A549 treated with Mapracorat at 1 μM for 4 hours (cell line): Measurements from ENCODE around the gene AKR1C8. TPM values are rescaled to one million over a fixed set of nuclear protein-coding genes. Genes with fewer than 3 reads are reported as not detected.

Experiments
- total RNA-seq: library from RNA; stranded (reverse); fragments of 200-300 nt; extraction: Qiagen RNA extraction; gene quantifications from 5 replicates; pipeline ENCODE4 v1.2.3, GENCODE V29; 2022

The AKR1C8 gene
- 0.14 to 0.27 TPM in 2 of 5 replicates, not detected in the others for total RNA-seq

DNA sequence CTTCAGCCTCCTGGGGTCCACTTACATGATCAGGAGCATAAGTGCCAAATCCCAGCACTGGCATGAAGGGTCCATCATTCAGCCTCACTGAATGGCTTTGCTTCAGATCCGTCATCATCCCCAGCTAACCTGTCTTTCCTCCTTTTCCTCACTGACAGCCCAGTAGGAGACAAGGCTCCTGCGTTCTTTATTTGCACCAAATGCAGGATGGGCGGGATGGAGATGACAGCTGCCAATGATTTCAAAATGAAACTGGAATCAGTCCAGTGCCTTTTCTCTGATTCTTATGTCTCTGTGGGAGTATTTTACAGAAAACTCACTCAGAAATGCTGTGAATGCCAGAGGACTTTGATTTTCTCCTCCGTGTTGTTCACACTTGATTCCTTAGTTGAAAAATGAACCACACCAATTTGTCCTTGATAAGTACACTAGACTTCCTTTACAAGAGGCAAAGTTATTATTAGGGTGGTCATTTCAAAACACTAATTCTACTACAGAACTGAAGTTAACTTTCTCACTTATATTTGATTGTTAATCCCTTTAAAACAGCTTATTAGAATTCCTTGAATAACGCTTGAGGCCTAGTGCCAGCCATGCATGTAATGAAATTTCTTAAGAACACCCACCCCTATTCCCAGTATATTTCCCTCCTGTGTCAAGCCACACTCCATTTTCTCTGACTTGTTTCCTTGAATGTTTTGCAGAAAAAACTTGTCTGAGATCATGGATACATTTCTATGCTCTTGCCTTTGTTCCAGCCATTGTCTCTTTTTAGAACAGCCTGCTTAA, at the start of gene AKR1C8:
TSS of gene AKR1C8 (minus strand) at position 164 of the 789 bp plus-strand sequence. CDS start at position 118, 46 bp downstream.

DNA sequence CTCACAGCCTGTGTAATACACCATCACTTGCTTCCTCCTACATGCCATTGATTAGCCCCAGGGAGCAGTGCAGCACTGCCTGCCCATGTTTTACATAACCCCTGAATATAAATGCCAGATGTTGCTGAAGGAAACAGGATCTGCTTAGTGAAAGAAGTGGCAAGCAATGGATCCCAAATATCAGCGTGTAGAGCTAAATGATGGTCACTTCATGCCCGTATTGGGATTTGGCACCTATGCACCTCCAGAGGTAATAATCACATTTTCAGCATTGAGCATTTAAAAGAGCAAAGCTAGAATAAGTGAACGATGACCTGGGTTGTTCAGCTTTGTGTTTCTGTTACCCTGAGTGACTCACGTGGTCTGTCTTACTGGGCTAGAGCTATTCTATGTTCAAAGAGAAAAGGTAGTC, 11.8 kb upstream of the AKR1C8 start, which contains the start of gene AKR1C4:
TSS of gene AKR1C4 (plus strand) at position 136 of the 412 bp plus-strand sequence. CDS start at position 167, 31 bp downstream.

Other genes starting within 250 kb of the AKR1C8 start
- gene AKR1C1, start 221.7 kb downstream of the AKR1C8 start, total RNA-seq: 488 to 635 TPM (median 578 TPM) in 5 replicates
- 3,424 to 4,014 TPM (median 3,704 TPM) in 5 replicates for gene AKR1C2, start 181.3 kb downstream of the AKR1C8 start, total RNA-seq
- 1,118 to 1,294 TPM (median 1,186 TPM) in 5 replicates for gene AKR1C3, start 90.7 kb downstream of the AKR1C8 start, total RNA-seq
- 0.15 to 0.25 TPM (median 0.21 TPM) in 4 of 5 replicates, not detected in the other for gene AKR1C4, start 11.7 kb upstream of the AKR1C8 start, total RNA-seq
- not detected in 5 replicates for gene UCN3, start 179.8 kb upstream of the AKR1C8 start, total RNA-seq
- 0.26 to 0.49 TPM (median 0.30 TPM) in 4 of 5 replicates, not detected in the other for gene TUBAL3, start 219.7 kb upstream of the AKR1C8 start, total RNA-seq
- 42.6 to 55.3 TPM (median 49.6 TPM) in 5 replicates for gene NET1, start 227.4 kb upstream of the AKR1C8 start, total RNA-seq